ENCODE measurements around the gene MAMDC2.

Gene MAMDC2

DNA sequence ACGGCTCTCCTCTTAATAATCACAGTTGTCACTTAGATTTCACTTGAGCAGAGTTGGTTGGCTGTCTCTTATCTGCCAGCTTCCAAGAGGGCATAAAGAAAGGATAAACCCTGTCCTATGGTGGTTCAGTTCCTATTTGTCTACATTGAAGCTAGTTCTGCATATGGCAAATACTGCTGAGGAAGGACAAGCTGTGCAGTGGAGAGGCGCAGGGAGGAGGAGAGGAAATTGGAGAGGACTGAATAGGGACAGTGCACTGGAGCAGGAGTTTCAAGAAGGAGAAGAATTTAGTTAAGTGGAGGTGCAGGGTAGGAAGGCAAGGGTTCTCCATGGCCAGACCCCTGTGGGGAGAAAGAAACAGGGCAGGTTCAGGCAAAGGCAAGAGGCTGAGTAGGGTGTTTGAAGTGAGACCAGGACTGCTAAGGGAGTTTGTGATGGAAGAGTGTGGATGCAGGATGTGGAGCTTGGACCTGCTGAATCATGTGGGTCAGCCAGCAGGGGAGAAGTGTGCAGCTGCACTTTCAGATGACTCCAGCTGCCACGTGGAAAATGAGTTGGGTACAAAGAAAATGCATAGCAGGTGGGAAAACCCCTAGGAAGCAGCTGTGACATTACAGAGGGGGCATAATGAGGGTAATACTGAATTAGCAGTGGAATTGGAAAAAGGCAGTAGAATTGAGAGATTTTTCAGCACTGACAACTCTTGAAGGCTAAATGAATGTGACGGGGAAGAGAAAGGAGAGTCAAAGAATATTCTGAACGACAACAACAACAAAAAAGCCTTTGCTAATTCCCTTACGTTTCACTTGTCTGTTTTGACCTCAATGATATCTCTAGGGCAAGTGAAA is 66.8 kb downstream of the MAMDC2 start:
- TF ChIP-seq TAF1 (IDR thresholded peaks at IDR 0.05; ENCODE audit: borderline replicate concordance, insufficient read depth, low read length) (no peak), SIN3A (IDR thresholded peaks at IDR 0.05; ENCODE audit: borderline replicate concordance, insufficient read depth, low read length) (no peak)
- TF ChIP-seq, protein P1, sequence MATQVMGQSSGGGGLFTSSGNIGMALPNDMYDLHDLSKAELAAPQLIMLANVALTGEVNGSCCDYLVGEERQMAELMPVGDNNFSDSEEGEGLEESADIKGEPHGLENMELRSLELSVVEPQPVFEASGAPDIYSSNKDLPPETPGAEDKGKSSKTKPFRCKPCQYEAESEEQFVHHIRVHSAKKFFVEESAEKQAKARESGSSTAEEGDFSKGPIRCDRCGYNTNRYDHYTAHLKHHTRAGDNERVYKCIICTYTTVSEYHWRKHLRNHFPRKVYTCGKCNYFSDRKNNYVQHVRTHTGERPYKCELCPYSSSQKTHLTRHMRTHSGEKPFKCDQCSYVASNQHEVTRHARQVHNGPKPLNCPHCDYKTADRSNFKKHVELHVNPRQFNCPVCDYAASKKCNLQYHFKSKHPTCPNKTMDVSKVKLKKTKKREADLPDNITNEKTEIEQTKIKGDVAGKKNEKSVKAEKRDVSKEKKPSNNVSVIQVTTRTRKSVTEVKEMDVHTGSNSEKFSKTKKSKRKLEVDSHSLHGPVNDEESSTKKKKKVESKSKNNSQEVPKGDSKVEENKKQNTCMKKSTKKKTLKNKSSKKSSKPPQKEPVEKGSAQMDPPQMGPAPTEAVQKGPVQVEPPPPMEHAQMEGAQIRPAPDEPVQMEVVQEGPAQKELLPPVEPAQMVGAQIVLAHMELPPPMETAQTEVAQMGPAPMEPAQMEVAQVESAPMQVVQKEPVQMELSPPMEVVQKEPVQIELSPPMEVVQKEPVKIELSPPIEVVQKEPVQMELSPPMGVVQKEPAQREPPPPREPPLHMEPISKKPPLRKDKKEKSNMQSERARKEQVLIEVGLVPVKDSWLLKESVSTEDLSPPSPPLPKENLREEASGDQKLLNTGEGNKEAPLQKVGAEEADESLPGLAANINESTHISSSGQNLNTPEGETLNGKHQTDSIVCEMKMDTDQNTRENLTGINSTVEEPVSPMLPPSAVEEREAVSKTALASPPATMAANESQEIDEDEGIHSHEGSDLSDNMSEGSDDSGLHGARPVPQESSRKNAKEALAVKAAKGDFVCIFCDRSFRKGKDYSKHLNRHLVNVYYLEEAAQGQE (IDR thresholded peaks at IDR 0.05; ENCODE audit: insufficient read depth in 1 of 2, low read depth in 2 of 2, low read length in 2 of 2) = no peak

DNA sequence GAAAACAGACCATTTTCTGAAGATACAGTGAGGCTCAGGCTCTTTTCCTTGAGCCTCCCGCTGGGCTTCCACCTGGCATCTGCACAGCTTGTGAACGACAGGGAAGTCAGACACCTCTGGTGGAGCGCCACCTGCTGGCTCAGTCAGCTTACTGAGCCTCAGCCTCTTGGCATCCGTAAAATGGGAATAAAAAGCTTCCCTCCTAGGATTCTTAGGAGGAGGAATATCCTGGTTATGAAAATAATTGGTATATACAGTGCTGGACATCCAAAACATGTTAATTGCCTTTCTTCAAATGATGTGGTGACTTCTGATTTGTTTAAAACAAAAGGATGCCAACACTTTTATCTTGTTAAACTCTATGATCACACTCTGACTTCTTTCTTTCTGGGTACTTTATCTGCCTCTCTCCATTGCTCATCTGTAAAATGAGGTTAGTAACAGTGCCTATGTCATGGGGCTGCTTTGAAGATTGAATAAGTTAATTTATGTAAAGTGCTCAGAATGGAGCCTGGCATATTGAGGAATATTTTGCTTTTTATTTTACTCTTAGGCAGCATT is 67.5 kb downstream of the MAMDC2 start:
- no peak for TF ChIP-seq POLR2AphosphoS5 (IDR thresholded peaks at IDR 0.05; ENCODE audit: low read depth, low read length)
- no peak for TF ChIP-seq TAF1 (IDR thresholded peaks at IDR 0.05; ENCODE audit: borderline replicate concordance, insufficient read depth, low read length)
- no peak for TF ChIP-seq SIN3A (IDR thresholded peaks at IDR 0.05; ENCODE audit: borderline replicate concordance, insufficient read depth, low read length)
- no peak for TF ChIP-seq FOXP2 (optimal IDR thresholded peaks at IDR 0.05; ENCODE audit: borderline replicate concordance, extremely low read depth, extremely low read length, insufficient read depth)
- TF ChIP-seq, protein P1 (IDR thresholded peaks at IDR 0.05; ENCODE audit: insufficient read depth in 1 of 2, low read depth in 2 of 2, low read length in 2 of 2) = no peak

DNA sequence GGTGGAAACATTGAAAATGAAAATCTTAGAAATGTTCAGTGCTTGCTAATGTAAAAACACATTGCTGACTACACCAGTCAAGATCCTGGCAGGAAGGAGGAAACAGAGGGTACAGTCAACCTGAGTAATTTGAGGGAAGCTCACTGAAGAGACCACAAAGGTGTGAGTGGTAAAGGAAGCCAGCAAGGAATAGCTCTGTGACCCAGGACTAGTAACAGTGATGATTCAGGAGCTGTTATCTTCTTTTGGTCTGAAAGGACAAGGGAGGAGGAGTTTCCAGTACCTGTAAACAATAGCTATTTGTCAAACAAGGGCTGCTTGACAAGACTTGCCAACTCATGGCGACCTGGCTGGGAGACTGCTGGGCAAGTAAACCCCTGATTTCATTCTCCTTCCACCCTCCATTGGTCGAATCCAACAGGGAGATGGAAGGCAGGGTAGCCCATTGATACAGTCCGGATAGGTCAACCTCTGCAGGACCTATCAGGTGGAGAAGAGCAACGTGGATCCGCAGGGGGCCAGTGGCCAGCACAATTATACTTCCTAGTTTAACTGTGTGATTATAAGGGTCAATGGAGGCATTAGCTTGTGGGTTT is 68.1 kb downstream of the MAMDC2 start:
- no peak for TF ChIP-seq TAF1 (IDR thresholded peaks at IDR 0.05; ENCODE audit: borderline replicate concordance, insufficient read depth, low read length)

DNA sequence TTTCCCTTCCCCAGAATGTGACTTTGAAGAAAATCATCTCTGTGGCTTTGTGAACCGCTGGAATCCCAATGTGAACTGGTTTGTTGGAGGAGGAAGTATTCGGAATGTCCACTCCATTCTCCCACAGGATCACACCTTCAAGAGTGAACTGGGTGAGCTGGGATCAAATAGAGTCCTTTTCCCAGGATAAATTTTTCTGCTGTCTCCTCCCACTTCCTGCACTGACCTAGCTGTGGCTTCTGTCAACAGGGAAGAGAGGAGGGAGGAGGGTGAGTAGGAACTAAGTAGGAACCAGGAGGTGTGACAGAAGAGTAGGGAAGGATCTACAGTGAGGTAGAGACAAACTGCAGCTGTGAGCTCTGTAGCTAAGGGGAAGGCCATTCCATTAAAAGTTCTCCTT is 69.3 kb downstream of the MAMDC2 start:
- no peak for TF ChIP-seq SIN3A (IDR thresholded peaks at IDR 0.05; ENCODE audit: borderline replicate concordance, insufficient read depth, low read length)
- TF ChIP-seq TAF1 (IDR thresholded peaks at IDR 0.05; ENCODE audit: borderline replicate concordance, insufficient read depth, low read length) = no peak
- no peak for TF ChIP-seq FOXP2 (optimal IDR thresholded peaks at IDR 0.05; ENCODE audit: borderline replicate concordance, extremely low read depth, extremely low read length, insufficient read depth)
- TF ChIP-seq POLR2AphosphoS5 (IDR thresholded peaks at IDR 0.05; ENCODE audit: low read depth, low read length) = no peak
- TF ChIP-seq, protein P1 (IDR thresholded peaks at IDR 0.05; ENCODE audit: insufficient read depth in 1 of 2, low read depth in 2 of 2, low read length in 2 of 2) = no peak

DNA sequence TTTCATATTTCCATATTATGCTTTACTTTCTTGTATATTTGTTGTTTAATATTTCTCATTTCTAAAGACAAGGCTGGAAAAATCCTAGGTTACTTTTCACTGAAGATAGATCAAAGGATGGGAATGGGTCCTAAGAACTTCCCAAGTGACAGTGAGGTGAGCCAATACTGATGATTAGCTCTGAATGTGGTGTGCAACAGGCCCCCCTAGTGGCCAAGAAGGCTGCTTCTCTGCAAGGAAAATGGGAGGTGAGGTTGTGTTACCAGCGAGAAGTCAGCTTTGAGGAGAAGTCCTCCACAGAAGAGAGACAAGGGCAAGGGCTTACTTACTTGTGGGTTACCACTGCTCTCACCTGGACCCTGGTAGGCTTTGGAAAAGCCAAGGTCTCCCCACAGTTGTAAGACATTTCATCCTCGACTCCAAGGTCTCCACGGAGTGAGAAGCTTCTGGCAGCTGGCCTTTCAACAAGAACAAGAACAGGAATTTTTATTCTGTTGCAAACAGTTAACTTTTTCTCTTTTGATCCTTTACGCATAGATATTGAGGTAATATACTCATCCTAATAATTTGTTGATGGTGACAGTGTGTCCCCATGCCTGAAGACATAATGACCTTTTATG is 69.9 kb downstream of the MAMDC2 start:
- TF ChIP-seq POLR2AphosphoS5 (IDR thresholded peaks at IDR 0.05; ENCODE audit: low read depth, low read length) = no peak
- TF ChIP-seq FOXP2 (optimal IDR thresholded peaks at IDR 0.05; ENCODE audit: borderline replicate concordance, extremely low read depth, extremely low read length, insufficient read depth) = no peak
- TF ChIP-seq SIN3A (IDR thresholded peaks at IDR 0.05; ENCODE audit: borderline replicate concordance, insufficient read depth, low read length) = no peak
- TF ChIP-seq TAF1 (IDR thresholded peaks at IDR 0.05; ENCODE audit: borderline replicate concordance, insufficient read depth, low read length) = no peak
- TF ChIP-seq, protein P1 (IDR thresholded peaks at IDR 0.05; ENCODE audit: insufficient read depth in 1 of 2, low read depth in 2 of 2, low read length in 2 of 2) = no peak

All from PFSK-1 (cell line).